Neural progenitor cell (in vitro differentiated cells): ENCODE data around the gene SPON1.

Experiments
- EZH2 ChIP-seq: fragments of 200-600 bp; sonication (generic); IDR thresholded peaks from 2 replicates; pipeline ENCODE4 v1.6.1; 2017; ENCODE audit warnings: antibody characterized with exemption, mild to moderate bottlenecking, moderate library complexity
- TF ChIP-seq, protein P1 (sequence below): fragments of 200-600 bp; sonication (generic); IDR thresholded peaks from 2 replicates; pipeline ENCODE4 v1.5.1; 2017; ENCODE audit warnings: antibody characterized with exemption, mild to moderate bottlenecking

DNA sequence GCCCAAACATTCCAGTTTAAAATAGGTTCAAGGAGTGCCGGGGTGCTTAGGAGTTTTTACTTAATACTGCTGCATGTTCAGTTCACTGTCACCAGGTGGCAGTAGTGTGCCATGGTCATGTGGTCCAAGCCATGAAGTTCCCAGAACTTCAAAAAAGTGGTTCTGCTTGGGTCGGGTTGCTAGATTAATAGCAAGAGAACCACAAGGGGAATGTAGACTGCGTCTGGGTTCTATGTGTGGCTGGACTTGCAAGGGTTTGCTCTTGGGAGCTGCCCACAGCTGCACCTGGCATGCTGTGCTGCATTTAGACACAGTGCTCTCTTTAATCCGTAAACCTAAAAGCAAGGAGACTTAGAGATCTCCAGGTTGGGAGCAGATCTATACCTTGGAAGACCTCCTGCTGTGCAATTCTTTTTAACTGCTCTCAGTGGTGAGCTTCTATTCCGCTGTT, 6.5 kb upstream of the SPON1 start:
- TF ChIP-seq, protein P1, sequence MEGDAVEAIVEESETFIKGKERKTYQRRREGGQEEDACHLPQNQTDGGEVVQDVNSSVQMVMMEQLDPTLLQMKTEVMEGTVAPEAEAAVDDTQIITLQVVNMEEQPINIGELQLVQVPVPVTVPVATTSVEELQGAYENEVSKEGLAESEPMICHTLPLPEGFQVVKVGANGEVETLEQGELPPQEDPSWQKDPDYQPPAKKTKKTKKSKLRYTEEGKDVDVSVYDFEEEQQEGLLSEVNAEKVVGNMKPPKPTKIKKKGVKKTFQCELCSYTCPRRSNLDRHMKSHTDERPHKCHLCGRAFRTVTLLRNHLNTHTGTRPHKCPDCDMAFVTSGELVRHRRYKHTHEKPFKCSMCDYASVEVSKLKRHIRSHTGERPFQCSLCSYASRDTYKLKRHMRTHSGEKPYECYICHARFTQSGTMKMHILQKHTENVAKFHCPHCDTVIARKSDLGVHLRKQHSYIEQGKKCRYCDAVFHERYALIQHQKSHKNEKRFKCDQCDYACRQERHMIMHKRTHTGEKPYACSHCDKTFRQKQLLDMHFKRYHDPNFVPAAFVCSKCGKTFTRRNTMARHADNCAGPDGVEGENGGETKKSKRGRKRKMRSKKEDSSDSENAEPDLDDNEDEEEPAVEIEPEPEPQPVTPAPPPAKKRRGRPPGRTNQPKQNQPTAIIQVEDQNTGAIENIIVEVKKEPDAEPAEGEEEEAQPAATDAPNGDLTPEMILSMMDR = peak; percentile 94
- TF ChIP-seq EZH2 = no peak
